ENCODE data around the gene PLEKHG4B.
"Not testable (repeated sequence)": the region's sequence is repeated elsewhere in the genome, so short reads cannot be mapped to it uniquely, and the experiment has no call there.

The PLEKHG4B gene

GRCh38 chr5:187617-188451 lies 95.9 kb downstream of the PLEKHG4B start:
- DNase-seq (ENCODE audit: low spot score) = no peak

GRCh38 chr5:188488-189481 lies 96.8 kb downstream of the PLEKHG4B start:
- DNase-seq (ENCODE audit: low spot score) = peak; percentile 87

GRCh38 chr5:189486-189885 lies 97.5 kb downstream of the PLEKHG4B start:
- no peak for DNase-seq (ENCODE audit: low spot score)

GRCh38 chr5:189976-190365 lies 98.0 kb downstream of the PLEKHG4B start:
- DNase-seq (ENCODE audit: low spot score) = no peak

- no peak for DNase-seq (ENCODE audit: low spot score)
Measured at GRCh38 chr5:190366-191035, 98.5 kb downstream of the PLEKHG4B start.

- no peak for DNase-seq (ENCODE audit: low spot score)
Measured at GRCh38 chr5:191036-191948, 99.3 kb downstream of the PLEKHG4B start, which contains the start of gene LRRC14B. TSS of gene LRRC14B (plus strand) at chr5:191495. CDS start at chr5:191539, 44 bp downstream.

GRCh38 chr5:191949-192690 lies 100.2 kb downstream of the PLEKHG4B start:
- DNase-seq (ENCODE audit: low spot score) = no peak

- no peak for DNase-seq (ENCODE audit: low spot score)
Measured at GRCh38 chr5:192691-192969, 100.7 kb downstream of the PLEKHG4B start.

GRCh38 chr5:192970-193831 lies 101.2 kb downstream of the PLEKHG4B start:
- no peak for DNase-seq (ENCODE audit: low spot score)

GRCh38 chr5:194102-194501 lies 102.1 kb downstream of the PLEKHG4B start:
- no peak for DNase-seq (ENCODE audit: low spot score)

GRCh38 chr5:194603-195209 lies 102.7 kb downstream of the PLEKHG4B start:
- DNase-seq (ENCODE audit: low spot score) = no peak

- no peak for DNase-seq (ENCODE audit: low spot score)
Measured at GRCh38 chr5:195401-196160, 103.6 kb downstream of the PLEKHG4B start.

GRCh38 chr5:196350-196749 lies 104.4 kb downstream of the PLEKHG4B start:
- DNase-seq (ENCODE audit: low spot score) = no peak

GRCh38 chr5:197031-197430 lies 105.1 kb downstream of the PLEKHG4B start:
- not testable (repeated sequence) for DNase-seq (ENCODE audit: low spot score)

GRCh38 chr5:197892-198489 lies 106.0 kb downstream of the PLEKHG4B start:
- DNase-seq (ENCODE audit: low spot score) = no peak

- no peak for DNase-seq (ENCODE audit: low spot score)
Measured at GRCh38 chr5:198516-199196, 106.7 kb downstream of the PLEKHG4B start.

- no peak for DNase-seq (ENCODE audit: low spot score)
Measured at GRCh38 chr5:199197-199949, 107.4 kb downstream of the PLEKHG4B start.

Data from hematopoietic multipotent progenitor cell treated with erythropoietin and hydrocortisone succinate and interleukin-3 and kit ligand, for 15 days (in vitro differentiated cells).